ENCODE measurements around the gene MAP4K4. TPM values are rescaled to one million over a fixed set of nuclear protein-coding genes. Genes with fewer than 3 reads are reported as not detected.

MAP4K4 gene
- total RNA-seq, 1 donor from 2014 or later = 427 TPM

GRCh38 chr2:101738649-101739048 lies 41.1 kb downstream of the MAP4K4 start:
- Mint-ChIP-seq H3K36me3 (ENCODE audit: low read depth, unreplicated experiment) (peaks cover 4% of the 10 kb centered on the region), H3K4me1 (ENCODE audit: unreplicated experiment) (peaks cover 59% of the 10 kb centered on the region), H3K4me3 (ENCODE audit: unreplicated experiment) (no peak overlapping the region), H3K27ac (ENCODE audit: unreplicated experiment) (no peak overlapping the region), H3K9me3 (ENCODE audit: unreplicated experiment) (no peaks in the 10 kb centered on the region), H3K27me3 (ENCODE audit: unreplicated experiment) (peaks cover 13% of the 10 kb centered on the region)
- TF ChIP-seq CTCF (IDR thresholded peaks at IDR 0.05; ENCODE audit: unreplicated experiment) = no peak
- no peak for DNase-seq (ENCODE audit: low spot score)

GRCh38 chr2:101740555-101740964 lies 43.1 kb downstream of the MAP4K4 start:
- no peaks in the 10 kb centered on the region for H3K9me3 Mint-ChIP-seq (ENCODE audit: unreplicated experiment)
- no peak for TF ChIP-seq CTCF (IDR thresholded peaks at IDR 0.05; ENCODE audit: unreplicated experiment)
- peaks cover 16% of the 10 kb centered on the region for H3K27me3 Mint-ChIP-seq (ENCODE audit: unreplicated experiment)
- peaks cover 58% of the 10 kb centered on the region for H3K4me1 Mint-ChIP-seq (ENCODE audit: unreplicated experiment)
- peaks cover 12% of the 10 kb centered on the region for H3K36me3 Mint-ChIP-seq (ENCODE audit: low read depth, unreplicated experiment)
- no peak for DNase-seq (ENCODE audit: low spot score)
- peak overlapping the region; percentile 33 for H3K27ac Mint-ChIP-seq (ENCODE audit: unreplicated experiment)
- H3K4me3 Mint-ChIP-seq (ENCODE audit: unreplicated experiment) = no peak overlapping the region

GRCh38 chr2:101741775-101742520 lies 44.4 kb downstream of the MAP4K4 start:
- peaks cover 12% of the 10 kb centered on the region for H3K36me3 Mint-ChIP-seq (ENCODE audit: low read depth, unreplicated experiment)
- TF ChIP-seq CTCF (IDR thresholded peaks at IDR 0.05; ENCODE audit: unreplicated experiment) = no peak
- H3K9me3 Mint-ChIP-seq (ENCODE audit: unreplicated experiment) = no peaks in the 10 kb centered on the region
- peak overlapping the region; percentile 81 for H3K27ac Mint-ChIP-seq (ENCODE audit: unreplicated experiment)
- H3K27me3 Mint-ChIP-seq (ENCODE audit: unreplicated experiment) = peaks cover 16% of the 10 kb centered on the region
- H3K4me3 Mint-ChIP-seq (ENCODE audit: unreplicated experiment) = peak overlapping the region; percentile 51
- DNase-seq (ENCODE audit: low spot score) = peak; percentile 18
- H3K4me1 Mint-ChIP-seq (ENCODE audit: unreplicated experiment) = peaks cover 62% of the 10 kb centered on the region

- Mint-ChIP-seq H3K27me3 (ENCODE audit: unreplicated experiment) (peaks cover 16% of the 10 kb centered on the region), H3K4me1 (ENCODE audit: unreplicated experiment) (peaks cover 67% of the 10 kb centered on the region), H3K36me3 (ENCODE audit: low read depth, unreplicated experiment) (peaks cover 12% of the 10 kb centered on the region), H3K4me3 (ENCODE audit: unreplicated experiment) (peak overlapping the region; percentile 2), H3K27ac (ENCODE audit: unreplicated experiment) (peak overlapping the region; percentile 81), H3K9me3 (ENCODE audit: unreplicated experiment) (no peaks in the 10 kb centered on the region)
- DNase-seq (ENCODE audit: low spot score) = no peak
- no peak for TF ChIP-seq CTCF (IDR thresholded peaks at IDR 0.05; ENCODE audit: unreplicated experiment)
These were observed 45.0 kb downstream of the MAP4K4 start for GRCh38 chr2:101742547-101742946.

- Mint-ChIP-seq H3K4me3 (ENCODE audit: unreplicated experiment) (no peak overlapping the region), H3K4me1 (ENCODE audit: unreplicated experiment) (peaks cover 73% of the 10 kb centered on the region), H3K36me3 (ENCODE audit: low read depth, unreplicated experiment) (peaks cover 12% of the 10 kb centered on the region), H3K27me3 (ENCODE audit: unreplicated experiment) (peaks cover 16% of the 10 kb centered on the region), H3K27ac (ENCODE audit: unreplicated experiment) (peak overlapping the region; percentile 72), H3K9me3 (ENCODE audit: unreplicated experiment) (no peaks in the 10 kb centered on the region)
- no peak for DNase-seq (ENCODE audit: low spot score)
- TF ChIP-seq CTCF (IDR thresholded peaks at IDR 0.05; ENCODE audit: unreplicated experiment) = no peak
These were observed 45.8 kb downstream of the MAP4K4 start for GRCh38 chr2:101743288-101743687.

Measured in endothelial cell (in vitro differentiated cells).